NCI-H2081 (cell line): Measurements from ENCODE around the gene RNF121.

Experiments used
- DNase-seq, 2 experiments: peaks; one replicate each; lab custom pipeline; 2025; lab: John Stamatoyannopoulos, UW

Gene RNF121

GRCh38 chr11:71935338-71935925 is 6.6 kb downstream of the RNF121 start:
- DNase-seq = no peak

DNA sequence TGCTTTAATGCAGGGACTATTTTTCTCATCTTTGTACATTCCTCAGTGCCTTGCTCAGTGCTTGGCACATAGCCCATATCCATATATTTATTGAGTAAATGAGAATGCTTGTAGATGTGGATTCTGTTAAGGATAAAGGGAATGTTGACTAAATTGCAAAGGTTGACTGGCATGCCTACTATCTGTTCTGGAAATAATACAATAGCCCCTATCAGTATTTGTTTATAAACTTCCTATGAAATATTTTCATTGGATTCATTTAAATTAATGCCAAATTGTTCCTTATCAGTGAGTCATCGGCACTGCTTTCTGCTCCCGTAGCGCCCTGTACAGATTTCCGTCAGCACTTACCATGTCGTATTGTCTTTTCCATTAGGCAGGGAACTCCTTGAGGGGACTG is 8.0 kb downstream of the RNF121 start:
- no peak for DNase-seq

DNA sequence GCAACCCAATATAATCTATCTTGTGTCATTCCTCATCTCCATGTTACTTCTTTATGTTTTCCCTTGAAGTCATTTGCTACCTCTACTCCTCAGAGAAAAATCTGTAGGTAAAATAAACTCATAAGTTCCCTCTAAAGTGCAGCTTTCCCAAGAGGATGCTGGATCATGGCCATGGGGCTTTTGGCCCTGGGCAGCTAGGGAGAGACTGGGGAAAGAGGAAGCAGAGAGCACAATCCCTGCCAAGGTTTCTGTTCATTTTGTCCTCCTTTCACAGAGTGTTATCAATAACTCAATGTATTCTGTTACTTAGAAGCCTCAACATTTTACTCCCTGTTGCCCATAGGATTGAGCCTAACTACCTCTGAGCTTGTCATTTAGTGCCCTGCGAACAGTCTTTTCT is 9.0 kb downstream of the RNF121 start:
- no peak for DNase-seq

DNA sequence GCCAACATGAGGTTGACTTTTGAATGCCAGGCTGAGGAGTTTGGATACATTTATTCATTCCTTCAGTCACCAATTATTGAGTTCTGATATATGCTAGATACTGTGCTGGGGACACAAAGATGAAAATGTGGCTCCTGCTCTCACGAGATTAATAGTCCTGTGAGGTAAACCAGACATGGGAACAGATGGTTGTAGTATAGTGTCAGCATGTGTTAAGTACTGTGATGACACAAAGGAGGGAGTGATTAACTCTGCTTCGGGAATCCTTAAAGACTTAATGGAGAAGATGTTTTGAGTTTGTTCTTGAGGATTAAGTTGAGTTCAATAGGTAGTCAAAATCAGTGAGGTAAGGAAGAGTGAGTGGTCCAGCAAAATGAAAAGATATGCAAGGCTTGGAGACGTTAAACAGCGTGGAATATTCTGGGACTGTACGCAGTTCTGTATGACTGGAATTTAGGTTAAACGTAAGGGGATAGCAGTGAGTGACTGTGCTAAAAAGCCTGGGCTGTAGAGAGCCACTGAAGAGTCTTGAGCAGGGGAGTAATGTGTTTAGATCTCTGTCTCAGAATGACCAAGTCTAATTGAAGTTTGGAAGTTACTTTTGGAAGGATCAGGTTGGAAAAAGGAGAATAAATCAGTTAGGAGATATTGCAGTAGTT is 11.8 kb downstream of the RNF121 start:
- DNase-seq = no peak

GRCh38 chr11:71946144-71946571 is 17.3 kb downstream of the RNF121 start:
- no peak for DNase-seq

- DNase-seq = no peak
Measured at GRCh38 chr11:71947498-71947897, 18.7 kb downstream of the RNF121 start.

DNA sequence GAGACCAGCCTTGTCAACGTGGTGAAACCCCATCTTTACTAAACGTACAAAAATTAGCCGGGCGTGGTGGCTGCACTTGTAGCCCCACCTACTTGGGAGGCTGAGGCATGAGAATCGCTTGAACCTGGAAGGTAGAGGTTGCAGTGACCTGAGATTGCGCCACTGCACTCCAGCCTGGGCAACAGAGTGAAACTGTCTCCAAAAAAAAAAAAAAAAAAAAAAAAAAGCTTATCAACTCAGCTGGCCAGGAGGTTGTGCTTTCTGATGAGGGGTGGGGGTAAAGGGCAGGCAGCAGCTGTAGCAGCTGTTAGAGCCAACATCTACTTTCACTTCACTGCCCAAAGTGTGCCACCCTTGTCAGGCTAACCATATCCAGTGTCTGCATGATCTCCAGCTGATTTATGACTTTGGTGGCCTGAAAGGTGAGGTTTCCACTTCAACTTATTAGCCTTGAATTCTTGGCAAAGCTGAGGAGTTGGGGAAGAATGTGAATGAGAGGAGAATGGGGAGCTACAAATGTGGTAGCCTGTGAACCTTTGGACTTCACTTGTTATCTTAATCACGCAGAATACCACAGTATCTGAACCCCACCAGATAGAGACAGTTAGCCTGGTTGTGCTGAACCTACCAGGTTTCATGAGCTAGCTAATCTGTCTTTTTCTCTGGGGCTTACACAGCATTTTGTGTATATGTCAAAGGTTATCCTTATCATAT is 19.6 kb downstream of the RNF121 start:
- no peak for DNase-seq

DNA sequence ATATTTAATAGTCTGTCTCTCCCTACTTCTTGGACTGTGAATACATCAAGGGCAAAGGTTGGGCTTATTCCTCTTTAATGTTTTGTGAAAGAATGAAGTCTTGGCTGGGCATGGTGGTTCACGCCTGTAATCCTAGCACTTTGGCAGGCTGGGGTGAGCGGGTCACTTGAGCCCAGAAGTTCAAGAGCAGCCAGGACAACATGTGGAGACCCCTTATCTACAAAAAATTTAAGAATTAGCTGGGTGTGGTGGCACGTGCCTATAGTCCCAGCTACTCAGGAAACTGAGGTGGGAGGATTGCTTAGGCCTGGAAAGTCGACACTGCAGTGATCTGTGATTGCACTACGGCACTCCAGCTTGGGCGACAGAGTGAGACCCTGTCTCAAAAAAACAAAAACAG is 20.2 kb downstream of the RNF121 start:
- DNase-seq = no peak

DNA sequence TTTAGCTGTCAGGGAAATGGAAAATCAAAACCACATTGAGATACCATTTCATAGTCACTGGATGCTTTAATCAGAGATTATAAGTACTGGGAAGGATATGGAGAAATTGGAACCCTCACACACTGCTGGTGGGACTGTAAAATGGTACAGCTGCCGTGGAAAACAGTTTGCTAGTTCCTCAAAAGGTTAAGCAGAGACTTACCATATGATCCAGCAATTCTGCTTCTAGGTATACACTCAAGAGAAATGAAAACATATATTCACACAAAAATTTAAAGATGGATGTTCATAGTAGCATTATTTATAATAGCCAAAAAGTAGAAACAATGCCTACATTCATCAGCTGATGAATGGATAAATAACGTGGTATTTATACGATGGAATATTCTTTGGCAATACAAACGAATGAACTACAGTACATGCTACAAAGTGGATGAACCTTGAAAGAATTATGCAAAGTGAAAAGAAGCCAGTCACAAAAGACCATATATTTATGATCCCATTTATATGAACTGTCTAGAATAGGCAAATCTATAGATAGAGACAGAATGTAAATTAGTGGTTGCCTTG is 23.0 kb downstream of the RNF121 start:
- no peak for DNase-seq

DNA sequence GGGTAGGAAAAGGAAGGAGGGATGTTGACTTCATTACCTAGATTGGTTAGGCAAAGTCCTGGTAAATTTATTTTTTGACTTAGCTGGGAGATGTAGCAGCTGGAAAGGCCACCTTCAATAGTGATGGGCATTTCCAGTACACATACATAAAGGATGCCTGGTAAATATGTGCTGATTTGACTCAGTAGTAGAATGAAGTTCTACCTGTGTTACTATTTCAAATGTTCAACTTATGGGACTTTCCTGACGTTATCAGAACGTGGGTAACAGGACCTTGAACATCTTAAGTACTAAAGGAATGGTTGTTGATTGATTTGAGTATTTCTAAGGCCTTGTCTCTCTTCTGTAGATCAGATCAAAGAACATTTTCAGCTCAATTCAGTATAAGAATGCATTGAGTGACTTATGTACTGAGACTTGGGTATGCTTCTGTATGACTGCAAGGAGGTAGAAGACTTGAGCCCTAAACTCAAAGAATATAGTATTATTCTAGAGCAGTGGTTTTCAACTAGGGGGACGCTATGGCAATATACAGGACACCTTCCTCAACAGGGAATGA is 27.1 kb downstream of the RNF121 start:
- no peak for DNase-seq

DNA sequence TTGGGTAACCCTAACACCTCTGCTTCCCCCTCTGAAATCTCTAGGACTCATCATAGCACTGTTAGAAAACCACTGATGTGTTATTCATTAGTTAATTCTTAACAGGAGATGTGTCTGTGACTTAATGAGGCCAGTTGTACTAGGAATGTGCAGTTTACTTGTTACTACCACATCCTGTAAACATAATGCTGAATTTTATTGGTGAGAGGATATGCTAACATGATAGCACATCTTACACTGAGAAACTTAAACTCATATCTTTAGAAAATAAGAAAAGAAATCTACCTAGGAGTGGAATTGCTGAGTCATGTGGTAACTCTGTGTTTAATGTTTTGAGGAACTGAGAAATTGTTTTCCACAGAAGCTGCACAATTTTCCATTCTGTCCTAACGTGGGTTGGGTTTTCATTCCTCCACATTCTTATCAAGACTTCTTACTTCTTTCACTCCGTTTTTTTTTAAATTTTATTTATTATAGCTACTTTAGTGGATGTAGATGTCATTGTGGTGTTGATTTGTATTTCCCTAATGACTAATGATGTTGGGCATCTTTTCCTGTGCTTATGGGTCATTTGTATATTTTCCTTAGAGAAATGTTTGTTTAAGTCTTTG is 33.7 kb downstream of the RNF121 start:
- DNase-seq = no peak

DNA sequence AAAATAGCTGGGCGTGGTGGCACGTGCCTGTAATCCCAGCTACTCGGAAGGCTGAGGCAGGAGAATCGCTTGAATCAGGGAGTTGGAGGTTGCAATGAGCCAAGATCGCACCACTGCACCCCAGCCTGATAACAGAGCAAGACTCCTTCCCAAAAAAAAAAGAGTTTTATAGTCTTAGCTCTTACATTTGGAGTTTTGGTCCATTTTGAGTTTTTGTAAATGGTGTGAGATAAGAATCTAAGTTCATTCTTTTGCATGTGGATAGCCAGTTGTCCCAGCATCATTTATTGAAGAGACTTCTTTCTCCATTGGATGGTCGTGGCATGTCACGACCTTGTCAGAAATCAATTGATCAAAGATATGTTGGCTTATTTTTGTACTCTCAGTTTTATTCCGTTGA is 34.6 kb downstream of the RNF121 start:
- no peak for DNase-seq

DNA sequence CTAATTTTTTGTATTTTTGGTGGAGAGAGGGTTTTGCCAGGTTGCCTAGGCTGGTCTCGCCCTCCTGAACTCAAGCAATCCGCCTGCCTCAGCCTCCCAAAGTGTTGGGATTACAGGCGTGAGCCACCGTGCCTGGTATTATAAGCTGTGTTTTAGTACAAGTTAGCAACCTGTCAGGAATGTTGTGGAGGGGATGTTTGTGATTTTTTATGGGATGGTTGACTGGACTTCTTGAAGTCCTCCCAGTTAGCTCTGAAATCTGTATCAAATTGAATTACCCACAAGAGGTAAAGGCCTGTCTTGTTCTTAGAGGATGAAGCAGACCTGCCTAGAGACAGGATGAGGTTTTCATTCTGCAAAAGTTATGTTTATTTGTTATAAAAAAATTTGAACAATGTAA is 35.8 kb downstream of the RNF121 start:
- no peak for DNase-seq

GRCh38 chr11:71971680-71972079 is 42.8 kb downstream of the RNF121 start:
- DNase-seq = no peak

DNA sequence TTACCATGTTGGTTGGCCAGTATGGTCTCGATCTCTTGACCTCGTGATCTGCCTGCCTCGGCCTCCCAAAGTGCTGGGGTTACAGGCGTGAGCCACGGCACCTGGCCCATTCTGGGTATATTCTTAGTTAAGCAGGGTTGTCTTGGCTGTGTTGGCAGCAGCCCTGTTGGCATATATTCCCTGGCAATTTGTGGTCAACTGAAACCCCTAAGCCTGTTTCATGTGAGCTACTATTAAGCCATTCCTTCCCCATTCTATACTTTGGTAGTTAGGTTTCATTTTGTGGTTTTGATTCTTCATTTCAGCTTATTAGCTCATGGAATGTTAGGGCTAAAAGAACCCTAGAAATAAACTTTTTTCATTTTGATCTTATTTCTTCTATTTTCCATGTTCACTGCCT is 47.7 kb downstream of the RNF121 start:
- DNase-seq = no peak

DNA sequence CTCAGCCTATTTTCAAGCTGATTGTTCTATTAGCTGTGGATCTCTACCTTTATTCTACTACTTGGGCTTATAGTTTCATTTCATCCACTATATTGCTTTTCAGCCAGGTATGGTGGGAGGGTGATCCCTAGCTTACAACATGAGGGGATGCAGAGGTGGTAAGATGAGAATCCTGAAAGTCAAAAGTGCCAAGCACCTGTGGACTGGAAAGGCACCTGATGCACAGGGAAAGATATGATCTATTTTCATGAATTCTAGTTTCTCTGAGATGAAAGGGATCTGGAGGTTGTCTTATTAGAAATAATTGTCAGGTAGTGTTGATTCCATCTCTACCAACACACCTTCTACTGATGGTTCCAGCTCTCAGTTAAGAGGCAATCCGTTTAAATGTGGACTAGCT is 48.2 kb downstream of the RNF121 start:
- DNase-seq = no peak

DNA sequence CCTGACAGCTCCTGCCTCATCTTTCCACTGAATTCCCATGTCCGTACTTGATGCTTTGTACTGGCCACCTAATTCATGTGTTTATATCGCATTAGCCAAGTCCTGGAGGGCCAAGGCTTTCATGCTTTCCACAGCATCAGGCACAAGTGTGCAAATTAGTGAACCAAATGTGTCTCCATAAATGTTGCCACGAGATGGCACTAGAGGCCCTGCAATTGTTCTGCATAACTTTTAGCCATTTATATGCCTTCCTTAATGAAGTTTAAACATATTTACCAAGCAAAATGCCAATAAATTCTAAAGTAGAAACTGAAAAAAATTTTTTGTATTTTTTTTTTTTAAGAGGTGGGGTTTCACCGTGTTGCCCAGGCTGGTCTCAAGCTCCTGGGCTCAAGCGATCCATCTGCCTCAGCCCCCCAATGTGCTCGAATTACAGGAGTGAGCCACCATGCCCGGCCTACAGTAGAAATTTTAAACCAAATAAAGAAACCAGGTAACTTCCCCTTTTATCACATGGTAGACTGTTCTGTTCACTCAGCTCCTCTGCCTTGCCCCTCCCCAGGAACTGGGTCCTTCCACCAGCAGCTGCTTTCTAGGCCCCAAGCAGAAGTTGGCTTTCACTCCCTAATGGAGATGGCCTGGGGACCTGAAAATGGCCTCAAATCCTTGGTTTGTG is 49.0 kb downstream of the RNF121 start:
- peak; percentile 22 to 59 for DNase-seq

DNA sequence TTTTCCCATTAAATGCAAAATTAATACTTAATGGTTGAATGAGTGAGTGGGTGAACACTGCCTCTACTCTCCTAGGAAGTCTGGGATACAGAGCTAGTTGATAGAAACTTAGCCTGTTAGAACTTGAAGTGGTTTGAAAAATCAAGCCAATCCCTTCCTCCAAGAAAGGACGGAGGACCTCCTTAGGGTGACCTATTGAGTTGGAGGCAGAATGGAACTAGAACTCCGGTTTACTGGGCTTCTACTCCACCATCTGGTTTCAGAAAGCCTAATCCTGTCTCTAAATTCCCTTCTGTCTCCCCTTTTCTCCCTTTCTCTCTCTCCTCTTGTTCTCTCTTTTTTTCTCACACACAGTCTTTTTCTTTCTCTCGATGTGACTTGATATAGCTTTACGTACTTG is 50.2 kb downstream of the RNF121 start:
- DNase-seq = no peak

- DNase-seq = no peak
Measured at GRCh38 chr11:71979602-71980001, 50.8 kb downstream of the RNF121 start.

GRCh38 chr11:71986131-71986530 is 57.3 kb downstream of the RNF121 start:
- DNase-seq = no peak

GRCh38 chr11:71987521-71987920 is 58.7 kb downstream of the RNF121 start:
- DNase-seq = no peak

DNA sequence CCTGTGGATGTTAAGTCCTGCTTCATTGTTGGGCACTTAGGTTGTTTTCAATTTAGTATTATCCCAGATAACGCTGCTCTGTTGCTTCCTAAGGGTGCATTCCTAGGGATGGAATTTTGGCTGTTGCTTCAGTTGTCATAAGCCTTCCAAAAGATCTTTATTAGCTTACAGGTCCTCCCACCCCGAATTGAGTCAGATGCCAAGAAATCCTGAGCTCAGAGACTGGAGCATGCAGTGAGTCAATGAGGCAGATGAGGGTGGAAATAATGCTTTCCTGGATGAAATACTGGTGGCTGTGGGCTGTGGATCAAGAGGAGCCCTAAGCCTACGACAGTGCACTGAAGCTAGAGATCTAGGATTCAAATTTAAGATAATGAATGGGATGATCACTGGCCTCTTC is 59.2 kb downstream of the RNF121 start:
- no peak for DNase-seq
